Umbilical cord (tissue), 2 donors: ENCODE measurements around the gene DLX6. TPM values are rescaled to one million over a fixed set of nuclear protein-coding genes. Genes with fewer than 3 reads are reported as not detected.

Experiments
- DNase-seq: peaks from one replicate; pipeline ENCODE4 v3.0.0-alpha.2; 2015; ENCODE audit warnings: low spot score
- total RNA-seq: library from RNA; depleted of rRNA; stranded (reverse); fragments of >200 nt; gene quantifications from one replicate; pipeline ENCODE4 v1.2.3, GENCODE V29; 2014; ENCODE audit warnings: low replicate concordance; ENCODE audit not compliant: insufficient read depth

The DLX6 gene
- total RNA-seq, 1 donor from 2014 or later, result 2.4 TPM

DNA sequence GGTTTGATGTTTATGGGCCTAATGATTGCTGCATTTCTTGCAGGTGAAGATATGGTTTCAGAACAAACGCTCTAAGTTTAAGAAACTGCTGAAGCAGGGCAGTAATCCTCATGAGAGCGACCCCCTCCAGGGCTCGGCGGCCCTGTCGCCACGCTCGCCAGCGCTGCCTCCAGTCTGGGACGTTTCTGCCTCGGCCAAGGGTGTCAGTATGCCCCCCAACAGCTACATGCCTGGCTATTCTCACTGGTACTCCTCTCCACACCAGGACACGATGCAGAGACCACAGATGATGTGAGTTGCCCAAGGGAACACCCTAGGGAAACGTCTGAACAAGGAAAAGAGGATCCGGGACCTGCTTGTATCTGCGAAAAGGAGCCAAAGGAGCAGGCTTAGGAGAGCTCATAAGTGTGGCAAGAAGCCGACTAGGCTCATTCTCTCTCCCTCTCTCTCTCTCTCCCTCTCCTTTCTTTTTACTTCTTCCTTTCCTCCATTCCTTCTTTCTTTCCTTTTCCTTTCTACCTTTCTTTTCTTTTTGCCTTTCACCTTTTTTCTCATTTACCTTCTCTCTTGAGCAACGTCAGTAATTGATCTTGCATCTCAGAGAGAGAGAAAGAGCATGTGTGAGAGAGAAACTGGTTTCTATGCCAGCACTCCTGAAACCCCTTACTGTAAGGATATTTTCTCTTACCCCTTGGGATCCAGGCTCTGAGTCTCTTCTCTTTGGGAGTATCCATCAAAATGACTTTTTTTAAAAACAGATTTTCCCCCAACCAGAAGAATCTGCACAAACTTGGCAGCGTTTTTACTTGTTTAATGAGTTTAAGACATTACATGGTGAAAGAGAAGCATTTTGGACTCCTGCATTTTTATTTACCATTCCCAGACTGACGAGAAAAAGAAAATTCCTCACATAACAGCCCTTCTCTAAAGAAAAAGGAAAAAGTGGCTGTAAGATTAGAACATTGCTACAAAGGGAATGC, 4.7 kb downstream of the DLX6 start:
- DNase-seq, result no peak

DNA sequence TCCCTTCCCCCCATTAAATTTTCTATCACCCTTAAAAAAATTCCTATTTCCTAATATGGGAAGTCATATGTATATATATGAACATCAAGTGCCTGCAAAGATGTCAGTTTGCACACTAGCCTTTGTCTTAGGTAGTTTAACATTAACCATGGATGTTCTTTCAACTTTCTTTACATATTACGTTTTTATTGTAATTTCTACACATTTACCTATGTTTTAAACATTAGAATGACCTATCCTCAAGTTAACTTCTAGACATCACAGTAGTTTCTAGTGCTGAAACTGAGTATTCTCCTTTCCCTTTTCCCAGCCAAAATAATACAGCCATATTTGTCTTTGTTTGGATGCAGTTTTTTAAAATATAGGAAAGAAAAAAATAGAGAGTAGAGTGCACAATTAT, 5.8 kb downstream of the DLX6 start:
- no peak for DNase-seq

GRCh38 chr7:97011536-97012364, 6.4 kb downstream of the DLX6 start:
- DNase-seq, result no peak

DNA sequence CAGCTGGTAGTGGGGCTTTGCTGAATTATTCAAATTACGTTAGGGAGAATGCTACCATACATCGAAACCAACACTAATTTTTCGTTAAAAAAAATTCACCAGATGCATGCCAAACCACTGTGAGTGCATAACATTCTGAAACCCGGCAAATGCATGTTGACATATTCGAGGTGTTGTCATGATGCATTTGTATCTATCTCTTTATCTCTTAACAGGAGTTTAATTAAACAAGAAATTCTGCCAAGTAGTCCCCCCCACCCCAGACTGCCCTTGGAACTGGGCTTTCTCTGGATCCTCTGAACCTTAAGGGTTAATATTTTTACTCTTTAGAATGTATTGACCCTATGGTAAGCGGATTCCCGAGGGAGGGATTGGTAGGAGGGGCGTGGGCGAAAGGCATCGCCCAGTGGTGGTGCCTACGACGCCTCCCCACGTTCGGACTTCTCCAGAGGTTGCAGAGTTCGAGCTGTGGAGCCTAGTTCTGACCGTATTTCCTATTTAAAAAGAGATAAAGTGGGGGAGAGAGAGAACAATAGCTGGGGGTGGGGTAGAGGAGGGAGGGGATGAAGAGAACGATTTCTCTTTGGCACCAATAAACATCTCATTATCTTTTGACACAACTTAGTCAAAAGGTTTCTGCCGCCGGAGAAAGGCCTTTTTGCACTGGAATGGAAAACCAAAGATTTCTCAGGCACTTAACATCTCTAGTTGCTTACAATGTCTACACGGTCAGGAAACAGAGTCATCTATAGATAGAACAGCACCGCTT, 7.2 kb downstream of the DLX6 start:
- no peak for DNase-seq

GRCh38 chr7:97013134-97013844, 7.9 kb downstream of the DLX6 start:
- no peak for DNase-seq

DNA sequence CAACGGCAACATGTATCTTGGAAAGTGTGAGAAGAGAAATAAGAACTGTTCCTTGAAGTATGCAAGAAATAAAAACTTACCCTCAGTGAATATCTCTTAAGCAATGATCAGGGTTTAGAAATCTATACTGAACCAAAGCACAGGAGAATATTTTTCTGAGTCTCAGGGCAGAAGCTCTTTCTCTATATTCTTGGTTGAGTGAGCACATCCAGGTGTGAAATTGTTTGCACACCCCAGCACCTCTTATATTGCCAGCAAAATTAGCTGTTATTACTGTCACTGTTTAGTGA, 8.4 kb downstream of the DLX6 start:
- DNase-seq, result no peak

DNA sequence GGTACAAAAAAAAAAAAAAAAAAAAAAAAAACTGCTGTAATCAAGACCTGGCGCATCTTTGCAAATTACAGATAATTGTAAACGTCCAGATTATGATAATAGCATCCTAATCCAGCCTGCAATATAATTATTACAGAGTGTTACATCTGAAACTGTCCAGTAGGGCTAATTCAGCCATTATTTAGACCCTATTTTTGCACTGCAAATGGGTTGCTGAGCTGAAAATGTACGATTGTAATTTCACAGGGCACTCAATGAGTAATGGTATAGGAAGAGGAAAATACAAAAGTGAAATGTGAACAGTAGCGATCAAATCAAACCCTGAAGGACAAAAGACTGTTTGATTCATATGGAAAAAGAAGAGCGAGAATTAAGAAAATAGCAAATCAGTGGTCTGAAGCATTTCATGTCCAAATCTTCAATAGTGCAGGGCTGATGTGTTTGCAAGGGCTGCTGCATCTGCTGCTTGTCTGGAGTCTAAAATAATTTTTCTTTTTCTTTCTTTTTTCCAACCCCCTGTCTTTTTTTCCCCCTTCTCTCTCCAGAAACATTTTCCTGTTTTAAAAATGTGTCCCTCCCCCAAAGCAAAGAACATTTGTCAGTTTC, 8.9 kb downstream of the DLX6 start:
- no peak for DNase-seq

GRCh38 chr7:97015279-97015678, 9.9 kb downstream of the DLX6 start:
- DNase-seq, result no peak

DNA sequence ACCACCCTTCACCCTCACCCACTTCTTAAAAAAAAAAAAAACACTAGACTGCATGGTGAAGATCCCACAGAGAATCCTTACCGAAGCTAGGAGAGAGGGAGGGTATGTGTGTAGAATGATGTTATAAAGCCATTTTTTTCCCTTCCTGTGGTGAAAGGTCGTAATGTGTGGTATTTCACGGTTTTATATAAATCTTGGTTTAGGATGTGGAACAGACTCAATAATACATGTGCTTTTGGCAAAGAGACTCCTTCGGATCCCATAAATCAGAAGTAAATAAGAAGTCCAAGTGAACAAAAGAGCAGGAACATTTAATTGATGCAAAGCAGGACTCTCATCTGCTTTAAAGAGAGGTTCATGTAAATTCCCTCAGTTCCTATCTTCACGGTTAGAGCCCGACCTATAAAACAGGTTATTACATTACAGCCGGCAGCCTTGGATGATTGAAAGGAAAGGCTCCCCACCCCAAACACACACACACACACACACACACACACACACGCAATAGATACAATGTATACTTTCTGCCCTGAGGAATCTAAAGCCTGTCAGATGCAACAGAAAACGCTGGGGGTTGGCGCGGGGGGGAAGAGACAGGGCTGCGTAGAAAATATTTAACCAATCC, 10.5 kb downstream of the DLX6 start:
- DNase-seq, result no peak

GRCh38 chr7:97016381-97017191, 11.2 kb downstream of the DLX6 start:
- DNase-seq, result no peak

- no peak for DNase-seq
Observed at GRCh38 chr7:97017192-97018125, 12.1 kb downstream of the DLX6 start.

GRCh38 chr7:97018126-97018601, 12.8 kb downstream of the DLX6 start:
- no peak for DNase-seq

DNA sequence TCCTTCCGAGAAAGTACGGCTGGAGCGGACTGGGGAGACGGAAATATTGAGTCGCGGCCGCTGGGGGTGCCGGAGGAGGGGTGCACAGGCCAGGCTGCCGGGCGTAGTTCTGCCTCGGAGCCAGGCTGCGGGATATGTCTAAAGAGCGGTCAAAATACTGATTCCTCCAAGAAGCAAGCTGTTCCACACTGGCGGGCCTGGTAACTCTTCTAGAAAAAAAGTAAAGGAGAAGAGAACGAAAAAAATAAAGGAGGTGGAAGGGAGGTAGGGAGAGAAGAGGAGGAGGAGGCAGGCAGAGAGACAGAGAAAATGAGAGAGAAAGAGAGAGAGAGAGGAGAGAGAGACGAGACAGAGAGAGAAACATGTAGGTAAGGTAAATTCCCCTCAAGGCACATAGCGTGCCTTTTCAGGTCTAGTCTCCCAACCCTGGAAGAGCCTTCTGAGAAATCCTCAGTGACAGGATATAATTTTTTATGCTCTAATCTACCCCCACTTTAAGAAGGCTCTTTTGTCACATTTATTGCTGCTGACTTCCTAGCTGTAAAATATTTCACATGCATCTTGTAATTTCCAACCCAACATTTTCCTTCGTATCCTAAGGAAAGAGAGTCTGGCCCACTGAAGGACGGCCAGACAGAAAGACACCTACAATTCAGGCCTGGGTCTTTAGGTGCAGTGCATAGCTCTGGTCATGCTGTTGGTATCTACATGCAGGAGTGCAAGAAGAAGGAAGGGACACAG, 13.6 kb downstream of the DLX6 start:
- DNase-seq, result no peak

DNA sequence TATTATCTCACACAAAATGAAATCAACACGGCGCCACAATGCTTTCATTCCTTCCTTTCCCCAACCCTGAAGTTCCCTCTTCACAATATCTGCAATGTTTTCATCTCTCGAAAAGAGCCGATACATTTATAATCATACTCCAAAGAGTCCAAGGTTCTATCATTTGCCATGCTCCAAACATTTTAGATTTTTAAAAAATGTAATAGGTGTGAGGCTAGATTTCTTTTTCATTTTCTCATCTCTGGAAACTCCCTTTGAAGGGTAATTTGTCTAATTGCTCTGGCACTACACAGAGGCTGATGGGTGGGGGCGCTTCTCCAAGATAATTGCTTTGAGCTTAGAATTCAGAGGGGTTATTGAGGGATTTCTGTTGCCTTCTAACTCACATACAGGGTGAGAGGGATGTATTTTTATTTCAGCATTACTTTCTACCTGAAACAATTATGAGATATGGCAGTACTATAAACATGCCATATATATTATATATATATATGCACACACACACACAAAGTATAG, 14.4 kb downstream of the DLX6 start:
- DNase-seq, result no peak

GRCh38 chr7:97020601-97020995, 15.2 kb downstream of the DLX6 start:
- no peak for DNase-seq

- no peak for DNase-seq
Observed at GRCh38 chr7:97020996-97021746, 15.8 kb downstream of the DLX6 start.
